GM19240 (cell line): Measurements from ENCODE around the gene IL34.

ENCODE experiments used
- DNase-seq: peaks from one replicate; pipeline ENCODE4 v3.0.0; 2011; ENCODE audit warnings: low spot score; ENCODE audit not compliant: insufficient read length

IL34 gene

GRCh38 chr16:70687671-70688245 is 41.4 kb downstream of the IL34 start:
- DNase-seq = no peak

- DNase-seq = no peak
These were observed 41.9 kb downstream of the IL34 start for GRCh38 chr16:70688246-70688742.

- DNase-seq = no peak
These were observed 42.9 kb downstream of the IL34 start for GRCh38 chr16:70689035-70689969.

GRCh38 chr16:70689970-70690891 is 43.9 kb downstream of the IL34 start:
- no peak for DNase-seq

- DNase-seq = no peak
These were observed 45.1 kb downstream of the IL34 start for GRCh38 chr16:70691223-70692129.

GRCh38 chr16:70692130-70692872 is 45.9 kb downstream of the IL34 start:
- no peak for DNase-seq

- DNase-seq = no peak
These were observed 46.7 kb downstream of the IL34 start for GRCh38 chr16:70692873-70693671.

- DNase-seq = no peak
These were observed 47.9 kb downstream of the IL34 start for GRCh38 chr16:70694088-70694867.

- no peak for DNase-seq
These were observed 48.5 kb downstream of the IL34 start for GRCh38 chr16:70694868-70695218.

GRCh38 chr16:70695331-70696070 is 49.1 kb downstream of the IL34 start:
- no peak for DNase-seq

GRCh38 chr16:70696355-70696754 is 50.0 kb downstream of the IL34 start:
- DNase-seq = no peak

- DNase-seq = no peak
These were observed 50.7 kb downstream of the IL34 start for GRCh38 chr16:70696952-70697593.

- DNase-seq = no peak
These were observed 51.3 kb downstream of the IL34 start for GRCh38 chr16:70697594-70698170.

GRCh38 chr16:70698901-70699300 is 52.5 kb downstream of the IL34 start:
- DNase-seq = no peak

GRCh38 chr16:70699696-70700095 is 53.3 kb downstream of the IL34 start:
- DNase-seq = no peak

GRCh38 chr16:70700101-70701020 is 54.0 kb downstream of the IL34 start:
- no peak for DNase-seq
